Measurements from ENCODE around the gene RASIP1. TPM values are rescaled to one million over a fixed set of nuclear protein-coding genes. Genes with fewer than 3 reads are reported as not detected.
A peak's percentile ranks its signal among the peaks of the same experiment; 100 is the strongest.
"Not testable (repeated sequence)": the region's sequence is repeated elsewhere in the genome, so short reads cannot be mapped to it uniquely, and the experiment has no call there.

Gene RASIP1
- total RNA-seq, 1 donor, result 0.54 TPM

DNA sequence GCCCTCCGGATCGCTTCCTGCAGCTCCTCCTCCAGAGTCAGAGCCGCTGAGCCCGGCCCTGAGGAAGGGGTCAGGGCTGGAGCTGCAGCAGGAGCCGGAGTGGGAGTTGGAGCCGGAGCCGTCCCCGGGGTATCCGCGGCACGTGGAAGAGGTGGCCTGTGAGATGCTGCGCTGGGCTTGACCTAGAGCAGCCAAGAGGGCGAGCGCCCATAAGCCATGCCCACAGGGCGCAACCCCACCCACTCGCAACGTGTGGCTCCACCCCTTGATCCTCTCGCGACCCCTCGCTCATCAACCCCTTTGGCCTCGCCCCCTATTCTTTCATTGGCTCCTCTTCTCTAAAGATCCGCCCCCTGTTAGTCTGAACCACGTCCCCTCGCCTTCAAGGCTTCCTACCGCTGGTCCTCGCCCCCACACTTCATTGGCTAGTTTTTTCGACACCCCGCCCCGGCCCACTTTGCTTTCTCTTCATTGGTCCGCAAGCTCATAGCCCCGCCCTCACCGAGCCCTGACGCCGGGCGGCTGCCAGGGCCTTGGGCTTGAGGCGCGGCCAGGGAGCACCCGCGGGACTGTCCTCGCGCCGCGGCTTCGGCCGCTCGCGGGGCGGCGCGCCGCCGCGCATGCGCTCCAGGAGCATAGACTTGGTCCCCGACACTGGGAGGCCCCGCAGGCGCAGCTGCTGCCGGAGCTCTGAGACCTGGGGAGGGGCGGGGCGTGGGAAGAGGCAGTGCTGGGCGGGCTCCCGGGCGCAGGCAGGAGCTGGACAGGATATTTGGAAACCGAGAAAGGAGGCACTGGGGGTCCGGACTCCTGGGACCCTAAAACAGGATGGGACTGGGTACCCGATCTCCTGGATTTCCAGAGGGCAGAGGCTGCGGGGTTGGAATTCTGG, 26.3 kb downstream of the RASIP1 start:
- DNase-seq (ENCODE audit: low read depth in 2 of 3, low spot score in 2 of 3), result peak; percentile 87 to 100 (median 99)

DNA sequence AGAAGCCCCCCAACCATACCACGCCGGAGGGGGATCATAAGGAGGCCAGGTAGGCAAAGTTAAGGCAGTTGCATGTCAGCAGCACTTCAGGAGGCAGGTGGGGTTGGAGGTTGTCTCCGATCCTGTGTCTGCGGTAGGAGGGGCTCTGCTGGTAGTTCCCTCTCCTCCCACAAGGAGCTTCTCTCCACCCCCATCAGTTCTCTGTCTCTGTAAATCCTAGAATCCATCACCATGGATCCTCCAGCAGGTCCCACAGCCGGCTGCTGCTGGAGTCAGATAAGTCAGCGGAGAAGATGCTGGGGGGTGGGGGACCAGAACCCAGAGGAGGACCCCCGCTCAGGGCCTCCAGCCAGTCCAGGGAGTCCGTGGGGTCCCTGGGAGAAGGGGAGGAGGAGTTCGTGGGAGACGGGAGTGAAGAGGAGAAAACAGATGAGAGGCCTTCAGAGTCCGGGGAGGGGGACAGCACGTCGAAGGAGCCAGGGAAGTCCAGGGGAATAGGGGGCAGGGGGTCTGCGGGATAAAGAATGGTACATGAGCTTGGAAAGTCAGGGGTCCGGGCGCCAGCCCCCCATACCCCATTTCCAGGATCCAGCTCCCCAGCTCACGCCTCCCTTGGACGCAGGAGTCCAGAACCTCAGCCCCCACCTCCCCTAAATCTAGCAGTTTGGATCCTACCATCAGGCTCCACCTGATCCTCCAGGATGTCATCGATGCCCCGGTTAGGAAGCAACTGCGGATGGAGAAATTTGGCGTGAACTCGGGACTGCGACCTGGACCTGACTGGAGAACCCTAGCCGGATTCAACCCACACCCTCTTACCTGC, 27.2 kb downstream of the RASIP1 start:
- DNase-seq (ENCODE audit: low read depth in 2 of 3, low spot score in 2 of 3), result peak in 1 of 3 donors; percentile 47

DNA sequence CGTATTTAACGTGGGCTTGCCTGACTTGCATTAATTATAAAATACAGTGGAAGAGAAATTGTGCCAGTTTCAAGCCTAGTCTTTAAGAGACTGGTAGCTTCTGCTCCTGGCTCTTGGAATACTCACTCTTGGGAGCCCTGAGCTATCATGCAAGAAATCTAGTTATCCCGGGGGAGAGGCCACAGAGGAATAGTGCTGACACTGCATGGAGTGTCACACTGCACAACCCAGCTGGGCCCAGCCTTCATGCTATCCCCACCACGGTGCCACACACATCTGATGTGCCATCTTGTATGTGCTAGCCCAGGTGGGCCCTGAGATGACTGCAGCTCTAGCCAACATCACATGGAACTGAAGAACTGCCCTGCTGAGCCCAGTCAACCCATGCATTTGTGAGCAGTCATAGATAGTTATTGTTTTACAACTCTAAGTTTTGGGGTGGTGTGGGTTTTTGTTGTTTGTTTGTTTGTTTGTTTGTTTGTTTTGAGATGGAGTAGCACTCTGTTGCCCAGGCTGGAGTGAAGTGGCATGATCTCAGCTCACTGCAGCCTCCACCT, 29.2 kb downstream of the RASIP1 start:
- no peak for DNase-seq (ENCODE audit: low read depth in 2 of 3, low spot score in 2 of 3)

DNA sequence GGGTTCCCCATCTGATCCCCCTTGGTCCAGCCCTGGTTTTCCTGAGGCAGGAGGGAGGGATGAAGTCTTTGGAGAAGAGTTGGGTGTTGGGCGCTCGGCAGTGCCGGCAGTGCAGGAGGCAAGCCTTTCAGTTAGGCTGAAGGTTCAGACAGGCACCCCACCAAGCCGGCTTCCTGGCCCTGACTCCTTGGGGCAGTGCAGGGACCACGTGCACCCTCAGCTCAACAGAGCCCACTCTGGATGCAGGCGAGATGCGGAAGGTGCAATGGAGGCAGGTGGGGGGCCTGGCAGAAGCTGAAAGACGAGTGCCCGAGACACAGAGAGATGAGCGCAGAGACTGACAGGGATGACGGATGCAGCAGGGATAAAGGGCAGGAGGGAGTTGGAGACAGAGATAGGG, 31.9 kb downstream of the RASIP1 start:
- no peak for DNase-seq (ENCODE audit: low read depth in 2 of 3, low spot score in 2 of 3)

DNA sequence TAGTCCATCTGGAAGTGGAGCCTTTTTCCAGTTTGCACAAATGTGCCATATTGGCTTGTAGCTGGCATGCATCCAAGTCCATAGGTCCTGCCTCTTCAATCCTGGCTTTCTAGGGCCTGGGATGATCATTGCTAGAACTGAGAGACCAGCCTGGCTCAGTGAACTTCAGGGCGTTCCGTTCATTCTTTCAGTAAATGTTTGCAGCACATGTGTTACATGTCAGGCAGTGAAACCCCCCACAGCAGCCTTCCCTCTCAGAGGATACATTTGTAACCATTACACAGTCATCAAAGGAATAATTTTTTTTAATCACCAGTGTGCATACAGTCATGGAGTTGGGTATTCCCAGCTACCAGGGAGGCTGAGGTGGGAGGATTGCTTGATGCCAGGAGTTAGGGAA, 35.0 kb downstream of the RASIP1 start:
- DNase-seq (ENCODE audit: low read depth in 2 of 3, low spot score in 2 of 3), result no peak

DNA sequence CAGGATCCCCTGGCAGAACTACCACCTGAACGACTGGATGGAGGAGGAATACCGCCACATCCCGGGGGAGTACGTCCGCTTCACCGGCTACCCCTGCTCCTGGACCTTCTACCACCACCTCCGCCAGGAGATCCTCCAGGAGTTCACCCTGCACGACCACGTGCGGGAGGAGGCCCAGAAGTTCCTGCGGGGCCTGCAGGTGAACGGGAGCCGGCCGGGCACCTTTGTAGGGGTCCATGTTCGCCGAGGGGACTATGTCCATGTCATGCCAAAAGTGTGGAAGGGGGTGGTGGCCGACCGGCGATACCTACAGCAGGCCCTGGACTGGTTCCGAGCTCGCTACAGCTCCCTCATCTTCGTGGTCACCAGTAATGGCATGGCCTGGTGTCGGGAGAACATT, 37.1 kb downstream of the RASIP1 start:
- no peak for DNase-seq (ENCODE audit: low read depth in 2 of 3, low spot score in 2 of 3)

DNA sequence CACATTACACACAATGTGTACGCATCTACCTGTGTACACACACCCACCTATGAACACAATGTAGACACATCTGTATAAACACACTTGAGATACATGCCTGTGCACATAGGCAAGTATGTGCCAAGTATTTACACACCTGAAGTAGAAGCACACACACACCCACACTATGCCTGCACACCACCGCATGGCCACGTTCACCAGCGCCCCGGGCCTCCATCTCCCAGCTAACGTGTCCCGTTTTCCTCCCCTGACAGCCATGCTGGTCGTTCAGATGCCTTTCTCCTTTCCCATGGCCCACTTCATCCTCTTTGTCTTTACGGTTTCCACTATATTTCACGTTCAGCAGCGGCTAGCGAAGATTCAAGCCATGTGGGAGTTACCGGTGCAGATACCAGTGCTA, 37.7 kb downstream of the RASIP1 start:
- no peak for DNase-seq (ENCODE audit: low read depth in 2 of 3, low spot score in 2 of 3)

DNA sequence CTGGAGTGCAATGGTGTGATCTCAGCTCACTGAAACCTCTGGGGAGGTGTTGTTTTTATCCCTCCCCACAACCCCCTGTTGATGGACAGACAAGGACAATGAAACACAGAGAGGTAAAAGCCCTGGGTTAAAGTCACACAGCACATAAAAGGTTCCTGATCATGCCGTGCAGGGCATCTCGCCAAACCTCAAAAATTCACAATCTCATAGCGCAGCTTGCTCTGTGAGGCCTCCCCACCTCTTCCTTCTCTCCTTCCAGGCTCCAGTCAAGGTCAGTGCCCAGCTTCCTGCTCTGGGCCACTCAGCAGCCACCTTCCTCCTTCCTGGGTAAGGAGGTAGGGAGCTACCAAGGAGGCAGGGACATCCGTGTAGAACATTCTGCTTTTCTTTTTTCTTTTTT, 42.4 kb downstream of the RASIP1 start:
- peak in 2 of 3 donors; percentile 53 to 77 for DNase-seq (ENCODE audit: low read depth in 2 of 3, low spot score in 2 of 3)

DNA sequence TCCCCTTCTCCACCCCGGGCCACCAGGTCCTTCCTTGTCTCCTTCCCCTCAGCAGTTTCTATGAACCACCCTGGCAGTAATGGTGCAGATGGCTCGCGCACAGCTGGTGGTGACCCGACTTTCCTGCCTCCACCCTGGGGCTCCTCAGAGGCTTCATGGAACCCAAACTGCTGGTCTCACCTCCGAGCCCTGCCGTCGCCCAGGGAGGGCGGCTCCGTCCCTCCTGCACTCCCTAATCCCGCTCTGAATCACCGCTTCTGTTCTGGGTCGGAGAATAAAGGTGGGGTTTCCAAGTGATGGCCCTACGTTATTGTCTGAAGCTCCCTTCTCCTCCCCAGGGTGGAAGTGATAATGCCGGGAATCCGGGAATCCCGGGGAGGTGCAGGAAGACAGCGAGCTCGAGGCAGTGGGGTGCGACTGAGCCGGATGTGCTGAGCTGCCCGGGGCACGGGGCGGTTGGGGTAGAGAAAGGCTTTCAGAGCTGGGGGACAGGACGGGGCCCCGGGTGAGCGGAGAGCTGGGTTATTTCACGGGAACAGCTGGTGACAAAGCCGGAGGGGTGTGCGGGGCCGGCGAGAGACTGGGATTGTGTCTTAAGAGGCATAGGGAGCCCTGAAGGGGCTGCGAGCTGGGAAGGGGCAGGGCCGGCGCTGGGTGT, 43.9 kb downstream of the RASIP1 start:
- DNase-seq (ENCODE audit: low read depth in 2 of 3, low spot score in 2 of 3), result peak in 1 of 3 donors; percentile 41

DNA sequence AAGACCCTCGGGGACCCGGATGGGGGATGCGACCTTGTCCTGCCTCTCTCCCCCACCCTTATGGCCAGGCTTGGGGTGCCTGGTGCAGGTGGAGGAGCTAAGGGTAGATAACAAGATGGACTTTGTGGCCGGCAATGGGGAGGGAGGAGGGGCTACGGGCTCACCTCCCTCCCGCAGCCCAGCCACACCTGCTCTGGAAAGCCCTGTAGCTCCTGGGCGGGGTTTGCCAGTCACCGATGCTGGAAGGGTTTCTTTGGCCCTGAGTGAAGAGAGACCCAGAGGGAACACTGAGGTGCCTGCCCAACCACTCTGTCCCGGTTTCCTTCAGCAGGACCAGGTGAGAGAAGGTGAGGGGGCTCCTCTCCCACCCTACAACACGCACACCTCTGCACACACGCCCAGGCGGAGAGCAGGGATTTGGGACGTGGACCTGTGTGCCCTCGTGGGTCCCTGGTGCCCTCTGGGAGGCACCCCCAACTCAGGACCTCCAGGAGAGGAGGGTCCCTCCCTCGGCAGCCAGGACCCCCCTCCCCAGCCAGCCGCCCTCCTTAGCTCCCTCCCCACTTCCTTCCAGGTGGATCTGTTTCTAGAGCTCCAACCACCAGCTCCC, 44.6 kb downstream of the RASIP1 start, which contains the start of gene FUT2:
FUT2 (plus strand) TSS at position 229 of the 610 bp plus-strand sequence. CDS start 6,986 bp downstream, outside the sequence.
- no peak for DNase-seq (ENCODE audit: low read depth in 2 of 3, low spot score in 2 of 3)

DNA sequence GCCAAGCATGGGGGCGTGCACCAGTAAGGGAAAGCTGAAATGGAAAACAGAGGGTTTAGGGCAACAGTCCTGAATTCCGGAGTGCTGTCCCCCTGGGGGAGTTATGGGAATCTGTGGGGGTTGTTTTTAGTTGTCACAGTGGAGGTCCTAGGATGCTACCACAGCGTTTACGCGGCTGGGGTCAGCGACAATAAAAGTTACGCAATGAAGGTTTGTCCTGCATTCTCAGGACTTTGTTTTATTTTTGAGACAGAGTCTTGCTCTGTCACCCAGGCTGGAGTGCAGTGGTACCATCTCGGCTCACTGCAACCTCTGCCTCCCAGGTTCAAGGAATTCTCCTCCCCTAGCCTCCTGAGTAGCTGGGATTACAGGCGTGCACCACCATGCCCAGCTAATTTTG, 46.8 kb downstream of the RASIP1 start:
- DNase-seq (ENCODE audit: low read depth in 2 of 3, low spot score in 2 of 3), result not testable (repeated sequence)

DNA sequence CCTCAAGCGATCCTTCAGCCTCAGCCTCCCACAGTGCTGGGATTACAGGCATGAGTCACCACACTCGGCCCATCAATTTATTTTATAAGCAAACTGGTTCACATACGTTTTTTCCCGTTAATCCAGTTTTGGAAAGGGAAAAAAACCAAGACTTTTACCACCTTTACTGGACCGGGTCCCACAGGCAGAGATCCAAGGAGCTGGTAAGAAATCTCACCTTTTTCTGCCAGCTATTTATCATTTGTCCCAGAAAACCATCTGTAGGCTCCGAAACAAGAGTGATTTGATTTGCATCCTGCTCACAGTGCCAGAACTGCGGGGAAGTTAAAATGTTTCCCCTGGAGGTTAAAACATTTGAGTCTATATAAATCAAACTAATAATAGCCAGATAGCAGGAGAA, 51.0 kb downstream of the RASIP1 start:
- DNase-seq (ENCODE audit: low read depth in 2 of 3, low spot score in 2 of 3), result no peak

DNA sequence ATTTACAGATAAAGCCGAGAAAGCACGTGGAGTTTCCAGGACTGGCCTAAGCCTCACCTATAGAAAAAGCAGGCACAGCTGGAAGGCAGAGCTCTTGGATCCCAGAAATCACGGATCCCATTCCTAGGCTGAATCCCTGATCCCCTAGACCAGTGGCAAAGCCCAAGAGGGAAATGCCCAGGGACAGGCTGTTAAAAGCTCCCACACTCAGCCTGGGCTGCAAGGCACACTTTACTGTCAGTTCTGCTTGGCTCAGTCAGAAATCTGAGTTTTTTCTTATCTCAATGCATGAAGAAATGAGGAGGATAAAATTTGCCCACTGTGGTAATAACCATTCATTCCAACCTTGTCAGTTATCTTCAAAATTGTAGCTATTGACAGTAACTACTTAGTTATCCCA, 52.6 kb downstream of the RASIP1 start:
- no peak for DNase-seq (ENCODE audit: low read depth in 2 of 3, low spot score in 2 of 3)

DNA sequence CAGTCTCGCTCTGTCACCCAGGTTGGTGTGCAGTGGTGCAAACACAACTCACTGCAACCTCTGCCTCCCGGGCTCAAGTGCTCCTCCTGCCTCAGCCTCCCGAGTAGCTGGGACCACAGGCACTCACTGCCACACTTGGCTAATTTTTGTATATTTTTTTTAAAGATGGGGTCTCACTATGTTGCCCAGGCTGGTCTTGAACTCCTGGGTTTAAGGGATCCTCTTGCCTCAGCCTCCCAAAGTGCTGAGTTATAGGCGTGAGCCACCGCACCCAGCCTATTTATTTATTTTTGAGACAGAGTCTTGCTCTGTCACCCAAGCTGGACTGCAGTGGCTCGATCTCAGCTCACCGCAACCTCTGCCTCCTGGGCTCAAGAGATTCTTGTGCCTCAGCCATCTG, 53.8 kb downstream of the RASIP1 start:
- not testable (repeated sequence) for DNase-seq (ENCODE audit: low read depth in 2 of 3, low spot score in 2 of 3)

DNA sequence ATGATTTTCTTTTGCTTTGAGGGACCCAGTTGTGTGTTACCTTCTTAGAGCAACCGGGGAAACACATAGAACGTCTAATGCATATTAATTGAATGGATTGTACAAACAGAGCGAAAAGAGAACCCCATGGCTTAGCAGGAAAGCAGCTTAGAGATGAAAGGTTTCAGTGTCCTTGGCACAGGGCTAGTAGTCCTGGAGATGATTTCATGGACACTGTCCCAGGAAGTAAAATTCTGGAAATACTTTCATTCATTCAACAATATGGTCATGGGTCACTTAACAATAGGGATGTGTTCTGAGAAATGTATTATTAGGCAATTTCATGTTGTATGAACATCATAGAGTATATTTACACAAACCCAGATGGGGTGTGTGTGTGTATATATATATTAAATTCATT, 54.3 kb downstream of the RASIP1 start:
- no peak for DNase-seq (ENCODE audit: low read depth in 2 of 3, low spot score in 2 of 3)

DNA sequence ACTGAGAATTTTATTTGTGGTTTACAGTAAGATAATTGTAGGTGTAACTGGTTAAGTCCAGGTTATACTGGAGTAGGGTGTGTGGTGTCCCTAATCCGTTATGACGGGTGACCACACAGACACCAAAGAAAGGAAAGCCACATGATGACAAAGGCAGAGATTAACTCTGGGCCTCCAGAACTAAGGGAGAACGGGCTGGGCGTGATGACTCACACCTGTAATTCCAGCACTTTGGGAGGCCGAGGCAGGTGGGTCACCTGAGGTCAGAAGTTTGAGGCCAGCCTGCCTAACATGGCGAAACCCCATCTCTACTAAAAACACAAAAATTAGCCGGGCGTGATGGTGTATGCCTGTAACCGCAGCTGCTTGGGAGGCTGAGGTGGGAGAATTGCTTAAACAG, 54.8 kb downstream of the RASIP1 start:
- no peak for DNase-seq (ENCODE audit: low read depth in 2 of 3, low spot score in 2 of 3)

DNA sequence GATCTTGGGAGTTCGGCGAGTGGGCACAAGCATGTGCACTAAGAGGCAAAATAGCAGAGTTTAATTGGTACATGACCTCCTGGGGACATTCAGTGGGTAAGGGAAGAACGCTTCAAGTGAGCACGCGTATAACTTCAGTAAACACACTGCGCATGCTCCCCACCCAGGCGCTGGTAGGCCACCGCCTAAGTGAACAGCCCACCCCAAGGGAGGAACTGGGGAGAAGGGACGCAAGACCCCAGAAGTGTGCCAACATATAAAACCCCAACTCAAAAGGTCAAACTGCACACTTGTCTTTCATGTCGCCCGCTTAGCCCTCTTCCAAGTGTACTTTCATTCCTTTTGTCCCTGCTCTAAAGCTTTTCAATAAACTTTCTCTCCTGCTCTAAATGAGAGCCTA, 57.1 kb downstream of the RASIP1 start:
- peak in 2 of 3 donors; percentile 53 to 71 for DNase-seq (ENCODE audit: low read depth in 2 of 3, low spot score in 2 of 3)

DNA sequence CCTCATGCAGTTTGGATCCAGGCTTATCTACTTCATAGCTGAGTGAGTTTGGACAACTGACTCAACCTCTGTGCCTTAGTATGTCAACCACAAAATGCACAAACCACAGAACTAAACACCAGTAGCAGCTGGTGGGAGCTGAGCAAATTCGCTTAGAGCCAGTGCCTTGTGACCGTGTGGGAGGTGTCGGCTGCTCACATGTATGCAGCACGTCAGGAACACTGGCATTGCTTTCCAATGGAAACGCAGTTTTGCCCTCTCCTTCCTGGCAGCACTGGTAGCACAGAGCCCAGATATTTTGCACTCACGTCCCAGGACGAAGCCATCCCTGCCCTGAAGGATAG, 59.3 kb downstream of the RASIP1 start:
- no peak for DNase-seq (ENCODE audit: low read depth in 2 of 3, low spot score in 2 of 3)

DNA sequence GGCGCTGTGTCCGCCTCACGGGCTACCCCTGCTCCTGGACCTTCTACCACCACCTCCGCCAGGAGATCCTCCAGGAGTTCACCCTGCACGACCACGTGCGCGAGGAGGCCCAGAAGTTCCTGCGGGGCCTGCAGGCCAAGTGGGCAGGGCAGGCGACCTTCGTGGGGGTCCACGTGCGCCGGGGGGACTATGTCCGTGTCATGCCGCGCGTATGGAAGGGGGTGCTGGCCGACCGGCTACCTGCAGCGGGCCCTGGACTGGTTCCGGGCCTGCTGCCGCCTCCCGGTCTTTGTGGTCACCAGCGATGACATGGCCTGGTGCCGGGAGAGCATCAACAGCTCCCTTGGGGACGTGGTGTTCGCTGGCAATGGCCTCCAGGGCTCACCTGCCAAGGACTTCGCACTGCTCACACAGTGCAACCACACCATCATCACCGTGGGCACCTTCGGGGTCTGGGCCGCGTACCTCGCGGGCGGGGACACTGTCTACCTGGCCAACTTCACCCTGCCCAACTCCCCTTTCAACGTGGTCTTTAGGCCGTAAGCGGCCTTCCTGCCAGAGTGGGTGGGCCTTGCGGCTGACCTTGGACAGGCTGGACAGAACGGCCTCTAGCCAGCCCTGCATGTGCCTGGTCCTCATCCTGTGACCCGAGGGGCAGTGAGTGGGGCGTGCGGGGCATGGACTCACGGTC, 59.8 kb downstream of the RASIP1 start:
- DNase-seq (ENCODE audit: low read depth in 2 of 3, low spot score in 2 of 3), result no peak

DNA sequence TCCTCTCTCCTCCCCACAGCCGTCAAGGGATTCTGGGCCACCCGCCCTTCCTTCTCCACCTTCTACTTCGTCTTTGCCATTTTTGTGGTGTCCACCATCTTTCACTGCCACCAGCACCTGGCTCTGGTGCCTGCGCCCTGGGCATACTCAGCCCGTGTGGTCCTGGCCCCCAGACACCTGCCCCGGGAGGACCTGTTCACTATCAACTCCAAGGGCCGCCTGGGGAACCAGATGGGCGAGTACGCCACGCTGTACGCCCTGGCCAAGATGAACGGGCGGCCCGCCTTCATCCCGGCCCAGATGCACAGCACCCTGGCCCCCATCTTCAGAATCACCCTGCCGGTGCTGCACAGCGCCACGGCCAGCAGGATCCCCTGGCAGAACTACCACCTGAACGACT, 60.4 kb downstream of the RASIP1 start:
- DNase-seq (ENCODE audit: low read depth in 2 of 3, low spot score in 2 of 3), result not testable (repeated sequence)

All from hematopoietic multipotent progenitor cell (in vitro differentiated cells).